ENCODE measurements around the gene MTCH2.

The MTCH2 gene

DNA sequence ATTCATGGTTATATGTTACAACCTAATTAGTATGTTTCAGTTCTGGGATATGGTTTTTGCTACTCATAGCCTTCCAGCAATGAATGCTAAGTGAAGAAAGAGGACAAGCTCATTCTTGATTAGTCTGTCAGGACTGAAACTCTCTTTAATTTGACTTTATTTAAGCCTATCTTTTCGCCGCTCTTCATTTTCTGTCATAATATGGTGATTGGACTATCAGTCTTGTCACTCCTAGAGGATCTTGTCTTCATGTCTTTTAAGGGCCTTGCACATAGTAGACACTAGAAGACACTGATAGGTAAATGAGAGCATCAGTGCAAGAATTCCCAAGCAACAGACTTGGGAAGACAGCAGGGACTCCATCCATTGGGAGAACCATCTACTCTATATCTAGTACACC lies 18.9 kb upstream of the MTCH2 start:
- POLR2A ChIA-PET (ENCODE audit: low non-redundant PET), result no interaction called here

DNA sequence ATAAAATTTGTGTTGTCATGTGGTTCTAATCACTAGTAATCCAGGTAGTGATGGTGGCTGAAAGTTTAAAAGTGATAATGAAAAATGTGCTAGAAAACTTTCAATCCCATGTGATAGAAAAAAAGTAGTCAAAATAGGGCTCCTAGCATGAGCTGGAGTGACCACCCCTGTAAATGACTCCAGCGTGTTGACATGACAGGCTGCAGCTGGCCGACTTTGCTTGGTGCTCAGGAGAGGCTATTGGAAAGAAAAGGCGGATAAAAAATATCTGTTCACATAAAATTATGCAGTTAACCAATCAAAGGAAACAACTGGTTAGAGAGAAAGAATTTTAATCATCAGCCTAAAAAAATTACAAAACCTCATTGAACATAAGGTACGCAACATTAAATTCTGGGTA lies 16.9 kb upstream of the MTCH2 start:
- TF ChIP-seq, protein P1, sequence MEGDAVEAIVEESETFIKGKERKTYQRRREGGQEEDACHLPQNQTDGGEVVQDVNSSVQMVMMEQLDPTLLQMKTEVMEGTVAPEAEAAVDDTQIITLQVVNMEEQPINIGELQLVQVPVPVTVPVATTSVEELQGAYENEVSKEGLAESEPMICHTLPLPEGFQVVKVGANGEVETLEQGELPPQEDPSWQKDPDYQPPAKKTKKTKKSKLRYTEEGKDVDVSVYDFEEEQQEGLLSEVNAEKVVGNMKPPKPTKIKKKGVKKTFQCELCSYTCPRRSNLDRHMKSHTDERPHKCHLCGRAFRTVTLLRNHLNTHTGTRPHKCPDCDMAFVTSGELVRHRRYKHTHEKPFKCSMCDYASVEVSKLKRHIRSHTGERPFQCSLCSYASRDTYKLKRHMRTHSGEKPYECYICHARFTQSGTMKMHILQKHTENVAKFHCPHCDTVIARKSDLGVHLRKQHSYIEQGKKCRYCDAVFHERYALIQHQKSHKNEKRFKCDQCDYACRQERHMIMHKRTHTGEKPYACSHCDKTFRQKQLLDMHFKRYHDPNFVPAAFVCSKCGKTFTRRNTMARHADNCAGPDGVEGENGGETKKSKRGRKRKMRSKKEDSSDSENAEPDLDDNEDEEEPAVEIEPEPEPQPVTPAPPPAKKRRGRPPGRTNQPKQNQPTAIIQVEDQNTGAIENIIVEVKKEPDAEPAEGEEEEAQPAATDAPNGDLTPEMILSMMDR (conservative IDR thresholded peaks at IDR 0.05; ENCODE audit: low read depth), result no peak
- POLR2A ChIA-PET (ENCODE audit: low non-redundant PET), result no interaction called here
- CTCF ChIA-PET, result no interaction called here
- no peak for DNase-seq (ENCODE audit: low spot score)
- H3K27ac ChIP-seq, result no peak overlapping the region

More for the DNA sequence above, 18.9 kb upstream of the MTCH2 start:
- CTCF ChIA-PET, result interaction anchor here (0.7 kb wide), 1 partner anchor 13 kb away, joined by 4 read pairs; no protein-coding TSS in a partner anchor
- no peak for DNase-seq (ENCODE audit: low spot score)
- H3K27ac ChIP-seq, result no peak overlapping the region
- TF ChIP-seq, protein P1 (conservative IDR thresholded peaks at IDR 0.05; ENCODE audit: low read depth), result no peak

DNA sequence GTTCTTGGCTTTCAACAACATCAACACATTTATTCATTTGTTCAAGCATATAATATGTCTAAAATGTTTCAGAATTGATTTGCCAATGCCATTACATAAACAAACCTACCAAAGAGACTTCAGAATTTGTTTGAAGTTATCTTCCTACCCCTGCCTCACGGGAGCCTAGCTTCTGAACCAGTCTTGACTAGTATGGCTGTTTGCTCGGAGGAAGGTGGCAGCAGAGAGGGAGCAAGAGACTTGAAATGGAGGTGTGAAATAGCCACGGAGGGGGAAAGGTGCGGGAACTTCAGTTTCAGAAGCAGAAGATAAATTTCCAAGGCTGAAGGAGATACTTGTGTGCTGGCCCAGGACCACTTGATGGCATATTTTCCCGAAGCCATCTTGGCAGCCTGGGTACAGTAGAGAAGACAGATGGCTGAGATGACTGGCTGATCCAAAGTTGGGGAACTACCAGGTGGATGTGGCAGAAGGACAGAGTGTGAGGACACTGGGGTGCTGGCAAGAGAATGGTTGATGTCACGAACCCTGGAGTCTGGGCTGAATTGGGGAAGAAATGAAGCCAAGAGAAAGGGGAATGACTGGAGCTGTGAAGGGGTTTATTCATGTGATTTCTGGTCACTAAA lies 14.0 kb upstream of the MTCH2 start:
- POLR2A ChIA-PET (ENCODE audit: low non-redundant PET), result no interaction called here
- H3K27ac ChIP-seq, result no peak overlapping the region
- TF ChIP-seq, protein P1 (conservative IDR thresholded peaks at IDR 0.05; ENCODE audit: low read depth), result no peak
- DNase-seq (ENCODE audit: low spot score), result no peak
- CTCF ChIA-PET, result no interaction called here

DNA sequence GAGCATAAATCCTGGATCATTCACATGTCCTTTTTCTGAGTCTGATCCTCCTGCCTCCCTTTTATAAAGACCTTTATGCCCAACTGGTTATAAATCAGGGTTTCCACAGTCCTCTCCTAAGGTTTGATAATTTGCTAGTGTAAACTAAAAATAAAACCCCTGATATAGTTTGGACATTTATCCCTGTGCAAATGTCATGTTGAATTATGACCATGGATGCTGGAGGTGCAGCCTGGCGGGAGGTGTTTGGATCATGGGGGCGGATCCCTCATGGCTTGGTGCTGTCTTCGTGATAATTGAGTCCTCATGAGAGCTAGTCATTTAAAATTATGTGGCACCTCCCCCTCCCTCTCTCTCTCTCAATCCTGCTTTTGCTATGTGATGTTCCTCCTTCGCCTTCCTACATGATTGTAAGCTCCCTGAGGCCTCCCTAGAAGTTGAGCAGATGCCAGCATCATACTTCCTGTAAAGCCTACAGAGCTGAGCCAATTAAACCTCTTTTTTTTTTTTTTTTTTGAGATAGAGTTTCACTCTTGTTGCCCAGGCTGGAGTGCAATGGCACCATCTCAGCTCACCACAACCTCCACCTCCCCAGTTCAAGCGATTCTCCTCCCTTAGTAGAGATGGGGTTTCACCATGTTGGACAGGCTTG lies 9.6 kb upstream of the MTCH2 start:
- no peak for DNase-seq (ENCODE audit: low spot score)
- ChIA-PET POLR2A (ENCODE audit: low non-redundant PET) (no interaction called here), CTCF (interaction anchor here (0.7 kb wide), 2 partner anchors 68 to 87 kb away, joined by 3 read pairs; no protein-coding TSS in a partner anchor)
- H3K27ac ChIP-seq, result no peak overlapping the region
- TF ChIP-seq, protein P1 (conservative IDR thresholded peaks at IDR 0.05; ENCODE audit: low read depth), result no peak

DNA sequence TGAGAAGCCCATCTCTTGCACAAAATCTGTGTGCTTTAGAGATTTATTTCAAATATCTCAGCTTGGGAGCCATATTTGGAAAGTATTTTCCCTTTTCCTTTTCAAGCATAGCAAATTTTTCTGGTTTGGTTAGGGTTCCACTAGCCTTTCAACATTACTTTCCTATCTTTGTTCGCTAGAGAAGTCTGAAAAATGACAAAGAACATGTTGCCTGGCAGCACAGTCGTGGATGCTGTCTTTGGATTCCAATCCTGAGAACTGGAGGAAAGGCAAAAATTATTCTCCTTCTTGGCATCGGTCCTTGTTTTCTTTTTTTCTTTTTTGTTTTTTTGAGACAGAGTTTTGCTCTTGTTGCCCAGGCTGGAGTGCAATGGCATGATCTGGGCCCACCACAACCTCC lies 6.9 kb upstream of the MTCH2 start:
- no peak overlapping the region for H3K27ac ChIP-seq
- ChIA-PET CTCF (interaction anchor here (0.6 kb wide), 2 partner anchors 132 to 971 kb away, joined by 3 read pairs; no protein-coding TSS in a partner anchor), POLR2A (ENCODE audit: low non-redundant PET) (interaction anchor here (0.6 kb wide), 1 partner anchor 49 kb away, joined by 3 read pairs; no protein-coding TSS in a partner anchor)
- DNase-seq (ENCODE audit: low spot score), result no peak
- TF ChIP-seq, protein P1 (conservative IDR thresholded peaks at IDR 0.05; ENCODE audit: low read depth), result no peak

DNA sequence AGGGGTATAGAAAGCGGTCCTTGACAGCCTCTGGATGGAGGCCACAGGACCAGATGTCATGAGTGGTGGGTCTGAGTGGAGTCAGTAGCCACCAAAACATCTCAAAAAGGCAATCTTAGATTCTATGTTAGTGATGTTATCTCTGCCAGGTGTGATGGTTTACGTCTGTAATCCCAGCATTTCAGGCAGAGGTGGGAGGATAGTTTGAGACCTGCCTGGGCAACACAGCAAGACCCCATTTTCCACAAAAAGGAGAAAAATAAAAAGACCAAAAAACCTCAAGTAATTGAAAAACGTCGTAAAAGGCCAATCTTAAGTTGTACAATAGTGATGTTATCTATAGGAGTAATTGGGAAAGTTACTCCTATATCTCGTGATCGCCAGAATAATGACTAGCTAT lies 3.7 kb upstream of the MTCH2 start:
- CTCF ChIA-PET, result no interaction called here
- no peak overlapping the region for H3K27ac ChIP-seq
- TF ChIP-seq, protein P1 (conservative IDR thresholded peaks at IDR 0.05; ENCODE audit: low read depth), result no peak
- no peak for DNase-seq (ENCODE audit: low spot score)
- POLR2A ChIA-PET (ENCODE audit: low non-redundant PET), result no interaction called here
